ENCODE results near the gene KCNT1. TPM values are rescaled to one million over a fixed set of nuclear protein-coding genes. Genes with fewer than 3 reads are reported as not detected.

The KCNT1 gene
- total RNA-seq, 1 donor from 2014 or later, result not detected

DNA sequence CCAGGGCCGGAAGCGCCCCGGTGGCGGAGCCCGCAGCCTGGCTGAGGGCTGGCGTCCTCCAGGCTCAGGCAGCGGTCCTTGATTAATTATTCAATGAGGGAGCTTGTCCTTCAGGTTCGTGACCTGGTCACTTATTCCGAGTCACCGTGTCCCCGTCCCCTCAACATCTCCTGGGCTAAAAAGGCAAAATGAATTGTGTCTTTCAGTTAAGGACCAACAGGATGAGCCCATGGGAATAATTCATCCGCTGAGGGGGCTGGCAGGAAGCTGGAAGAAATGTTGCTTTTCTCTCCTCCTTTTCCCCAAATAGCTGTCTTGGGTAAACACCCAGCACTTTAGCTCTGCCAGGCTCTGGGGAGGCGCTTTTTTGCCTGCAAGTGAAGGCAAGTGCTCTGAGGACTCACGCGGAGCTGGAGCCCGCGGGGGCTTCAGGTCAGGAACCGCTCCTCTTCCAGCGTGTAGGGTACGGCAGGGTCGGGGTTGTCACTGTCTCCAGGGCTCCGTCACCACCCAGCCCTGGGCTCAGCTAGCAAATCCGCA, 13.1 kb downstream of the KCNT1 start:
- H3K27me3 Mint-ChIP-seq (ENCODE audit: unreplicated experiment), result peaks cover 17% of the 10 kb centered on the region
- no peaks in the 10 kb centered on the region for H3K36me3 Mint-ChIP-seq (ENCODE audit: low read depth, unreplicated experiment)
- H3K27ac Mint-ChIP-seq (ENCODE audit: unreplicated experiment), result no peak overlapping the region

DNA sequence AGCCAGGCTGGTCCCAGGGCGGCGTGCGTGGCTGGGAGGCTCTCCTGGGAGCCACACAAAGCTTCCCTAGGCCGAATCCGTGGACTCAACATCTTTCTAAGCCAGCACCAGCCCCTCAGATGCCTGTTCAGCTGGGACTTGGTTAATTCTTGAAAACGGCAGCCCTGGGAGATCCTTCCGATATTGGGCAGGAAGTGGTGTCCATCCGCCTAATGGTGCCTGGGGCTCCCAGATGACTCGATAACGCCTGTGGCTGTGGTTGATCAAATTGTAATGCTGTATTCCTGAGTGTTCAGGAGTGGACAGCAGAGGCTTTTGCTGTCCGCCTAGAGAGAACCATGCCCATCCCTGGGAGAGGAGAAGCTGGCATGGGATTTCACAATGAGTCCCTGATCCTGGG, 14.1 kb downstream of the KCNT1 start:
- Mint-ChIP-seq H3K4me3 (ENCODE audit: unreplicated experiment) (no peak overlapping the region), H3K27me3 (ENCODE audit: unreplicated experiment) (peaks cover 17% of the 10 kb centered on the region), H3K9me3 (ENCODE audit: unreplicated experiment) (no peaks in the 10 kb centered on the region), H3K4me1 (ENCODE audit: unreplicated experiment) (no peaks in the 10 kb centered on the region), H3K27ac (ENCODE audit: unreplicated experiment) (no peak overlapping the region), H3K36me3 (ENCODE audit: low read depth, unreplicated experiment) (no peaks in the 10 kb centered on the region)
- TF ChIP-seq, protein P1, sequence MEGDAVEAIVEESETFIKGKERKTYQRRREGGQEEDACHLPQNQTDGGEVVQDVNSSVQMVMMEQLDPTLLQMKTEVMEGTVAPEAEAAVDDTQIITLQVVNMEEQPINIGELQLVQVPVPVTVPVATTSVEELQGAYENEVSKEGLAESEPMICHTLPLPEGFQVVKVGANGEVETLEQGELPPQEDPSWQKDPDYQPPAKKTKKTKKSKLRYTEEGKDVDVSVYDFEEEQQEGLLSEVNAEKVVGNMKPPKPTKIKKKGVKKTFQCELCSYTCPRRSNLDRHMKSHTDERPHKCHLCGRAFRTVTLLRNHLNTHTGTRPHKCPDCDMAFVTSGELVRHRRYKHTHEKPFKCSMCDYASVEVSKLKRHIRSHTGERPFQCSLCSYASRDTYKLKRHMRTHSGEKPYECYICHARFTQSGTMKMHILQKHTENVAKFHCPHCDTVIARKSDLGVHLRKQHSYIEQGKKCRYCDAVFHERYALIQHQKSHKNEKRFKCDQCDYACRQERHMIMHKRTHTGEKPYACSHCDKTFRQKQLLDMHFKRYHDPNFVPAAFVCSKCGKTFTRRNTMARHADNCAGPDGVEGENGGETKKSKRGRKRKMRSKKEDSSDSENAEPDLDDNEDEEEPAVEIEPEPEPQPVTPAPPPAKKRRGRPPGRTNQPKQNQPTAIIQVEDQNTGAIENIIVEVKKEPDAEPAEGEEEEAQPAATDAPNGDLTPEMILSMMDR (IDR thresholded peaks at IDR 0.05; ENCODE audit: unreplicated experiment), result no peak
- DNase-seq (ENCODE audit: low spot score), result no peak

More for the DNA sequence above, 13.1 kb downstream of the KCNT1 start:
- Mint-ChIP-seq H3K4me1 (ENCODE audit: unreplicated experiment) (no peaks in the 10 kb centered on the region), H3K9me3 (ENCODE audit: unreplicated experiment) (no peaks in the 10 kb centered on the region), H3K4me3 (ENCODE audit: unreplicated experiment) (no peak overlapping the region)
- TF ChIP-seq, protein P1 (IDR thresholded peaks at IDR 0.05; ENCODE audit: unreplicated experiment), result no peak
- no peak for DNase-seq (ENCODE audit: low spot score)

DNA sequence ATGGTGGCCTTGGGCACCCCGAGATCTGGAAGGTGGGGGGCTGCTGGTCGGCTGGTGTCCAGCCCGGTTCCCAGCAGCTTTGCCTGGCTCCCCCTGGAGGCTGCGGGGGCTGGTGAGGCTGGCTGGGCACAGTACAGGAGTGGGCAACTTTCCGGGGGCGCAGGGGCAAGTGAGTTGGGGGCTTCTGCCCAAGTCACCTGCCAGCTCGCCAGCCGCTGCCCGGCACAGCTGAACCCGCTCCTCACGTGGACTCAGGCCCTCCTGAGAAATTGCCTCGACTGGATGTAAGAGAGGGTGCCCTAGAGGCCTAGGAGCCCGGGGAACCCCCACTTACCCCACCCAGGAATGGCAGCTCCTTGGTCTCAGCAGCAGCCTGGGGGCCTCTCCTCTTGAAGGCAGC, 15.4 kb downstream of the KCNT1 start:
- no peak overlapping the region for H3K27ac Mint-ChIP-seq (ENCODE audit: unreplicated experiment)
- H3K4me3 Mint-ChIP-seq (ENCODE audit: unreplicated experiment), result no peak overlapping the region
- no peak for DNase-seq (ENCODE audit: low spot score)
- H3K27me3 Mint-ChIP-seq (ENCODE audit: unreplicated experiment), result peaks cover 17% of the 10 kb centered on the region
- no peaks in the 10 kb centered on the region for H3K4me1 Mint-ChIP-seq (ENCODE audit: unreplicated experiment)
- TF ChIP-seq, protein P1 (IDR thresholded peaks at IDR 0.05; ENCODE audit: unreplicated experiment), result no peak
- no peaks in the 10 kb centered on the region for H3K36me3 Mint-ChIP-seq (ENCODE audit: low read depth, unreplicated experiment)
- H3K9me3 Mint-ChIP-seq (ENCODE audit: unreplicated experiment), result no peaks in the 10 kb centered on the region

DNA sequence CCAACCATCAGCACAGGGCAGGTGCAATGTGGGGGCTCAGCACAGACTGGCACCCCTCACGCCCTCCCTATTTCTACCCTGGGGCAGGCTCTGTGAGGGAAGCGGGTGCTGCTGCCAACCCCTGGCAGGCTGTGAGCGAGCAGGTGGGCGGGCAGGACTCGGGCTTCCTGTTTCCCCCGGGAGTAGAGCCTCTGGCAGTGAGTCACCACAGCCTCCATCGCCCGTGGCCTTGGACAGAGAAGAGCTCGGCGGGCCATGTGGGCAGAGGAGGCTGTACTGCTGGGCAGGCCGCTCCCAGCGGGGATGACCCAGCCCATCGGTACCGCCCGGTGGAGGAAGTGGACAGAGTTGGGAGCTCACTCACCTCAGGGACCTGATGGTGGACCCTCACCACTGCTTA, 16.6 kb downstream of the KCNT1 start:
- H3K4me3 Mint-ChIP-seq (ENCODE audit: unreplicated experiment), result no peak overlapping the region
- no peak for DNase-seq (ENCODE audit: low spot score)

DNA sequence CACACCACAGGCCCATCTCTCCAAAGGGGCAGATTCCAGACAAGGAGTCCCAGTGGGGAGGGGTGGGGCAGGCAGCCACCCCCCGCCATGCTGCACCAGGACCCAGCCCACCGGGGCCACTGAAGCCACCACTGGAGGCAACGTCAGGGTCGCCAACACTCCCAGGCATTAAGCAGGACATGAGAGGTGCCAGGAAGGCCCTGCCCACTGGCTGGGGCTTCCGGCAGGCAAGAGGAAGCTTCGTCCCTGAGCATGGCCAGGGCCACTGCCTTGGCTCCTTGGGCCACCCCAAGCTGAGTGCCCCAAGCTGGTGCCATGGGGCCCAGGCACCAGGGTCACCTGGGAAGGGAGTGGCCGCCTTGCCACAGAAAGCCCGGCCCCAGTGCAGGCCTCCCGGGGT, 17.5 kb downstream of the KCNT1 start:
- Mint-ChIP-seq H3K36me3 (ENCODE audit: low read depth, unreplicated experiment) (no peaks in the 10 kb centered on the region), H3K9me3 (ENCODE audit: unreplicated experiment) (no peaks in the 10 kb centered on the region), H3K27me3 (ENCODE audit: unreplicated experiment) (peaks cover 11% of the 10 kb centered on the region), H3K4me3 (ENCODE audit: unreplicated experiment) (no peak overlapping the region), H3K27ac (ENCODE audit: unreplicated experiment) (no peak overlapping the region), H3K4me1 (ENCODE audit: unreplicated experiment) (no peaks in the 10 kb centered on the region)
- DNase-seq (ENCODE audit: low spot score), result no peak
- TF ChIP-seq, protein P1 (IDR thresholded peaks at IDR 0.05; ENCODE audit: unreplicated experiment), result no peak

More for the DNA sequence above, 16.6 kb downstream of the KCNT1 start:
- Mint-ChIP-seq H3K9me3 (ENCODE audit: unreplicated experiment) (no peaks in the 10 kb centered on the region), H3K4me1 (ENCODE audit: unreplicated experiment) (no peaks in the 10 kb centered on the region), H3K27ac (ENCODE audit: unreplicated experiment) (no peak overlapping the region), H3K27me3 (ENCODE audit: unreplicated experiment) (peaks cover 14% of the 10 kb centered on the region), H3K36me3 (ENCODE audit: low read depth, unreplicated experiment) (no peaks in the 10 kb centered on the region)
- TF ChIP-seq, protein P1 (IDR thresholded peaks at IDR 0.05; ENCODE audit: unreplicated experiment), result no peak
